ENCODE measurements around the gene KCND3.
"Not testable (repeated sequence)": the region's sequence is repeated elsewhere in the genome, so short reads cannot be mapped to it uniquely, and the experiment has no call there.

KCND3 gene

DNA sequence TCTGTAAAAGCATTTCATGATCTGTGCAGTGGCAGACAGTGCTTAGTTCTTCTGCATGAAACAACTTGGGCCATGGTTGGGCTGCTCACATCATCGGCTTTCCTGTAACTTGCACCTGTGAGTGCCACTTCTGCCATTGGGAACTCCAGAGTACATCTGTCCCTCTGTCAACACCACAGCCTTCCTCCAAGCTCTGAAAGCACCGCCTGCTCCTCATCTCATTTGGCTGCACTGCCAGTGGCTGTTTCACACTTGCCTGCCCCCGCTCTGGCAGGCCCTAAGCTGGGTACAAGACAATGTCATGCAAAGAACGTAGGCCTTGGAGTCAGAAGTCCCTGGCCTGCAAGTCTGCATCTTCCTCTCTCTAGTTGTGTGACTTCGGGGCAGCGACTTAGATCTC lies 187.4 kb downstream of the KCND3 start (continued):
- TF ChIP-seq, protein P1, sequence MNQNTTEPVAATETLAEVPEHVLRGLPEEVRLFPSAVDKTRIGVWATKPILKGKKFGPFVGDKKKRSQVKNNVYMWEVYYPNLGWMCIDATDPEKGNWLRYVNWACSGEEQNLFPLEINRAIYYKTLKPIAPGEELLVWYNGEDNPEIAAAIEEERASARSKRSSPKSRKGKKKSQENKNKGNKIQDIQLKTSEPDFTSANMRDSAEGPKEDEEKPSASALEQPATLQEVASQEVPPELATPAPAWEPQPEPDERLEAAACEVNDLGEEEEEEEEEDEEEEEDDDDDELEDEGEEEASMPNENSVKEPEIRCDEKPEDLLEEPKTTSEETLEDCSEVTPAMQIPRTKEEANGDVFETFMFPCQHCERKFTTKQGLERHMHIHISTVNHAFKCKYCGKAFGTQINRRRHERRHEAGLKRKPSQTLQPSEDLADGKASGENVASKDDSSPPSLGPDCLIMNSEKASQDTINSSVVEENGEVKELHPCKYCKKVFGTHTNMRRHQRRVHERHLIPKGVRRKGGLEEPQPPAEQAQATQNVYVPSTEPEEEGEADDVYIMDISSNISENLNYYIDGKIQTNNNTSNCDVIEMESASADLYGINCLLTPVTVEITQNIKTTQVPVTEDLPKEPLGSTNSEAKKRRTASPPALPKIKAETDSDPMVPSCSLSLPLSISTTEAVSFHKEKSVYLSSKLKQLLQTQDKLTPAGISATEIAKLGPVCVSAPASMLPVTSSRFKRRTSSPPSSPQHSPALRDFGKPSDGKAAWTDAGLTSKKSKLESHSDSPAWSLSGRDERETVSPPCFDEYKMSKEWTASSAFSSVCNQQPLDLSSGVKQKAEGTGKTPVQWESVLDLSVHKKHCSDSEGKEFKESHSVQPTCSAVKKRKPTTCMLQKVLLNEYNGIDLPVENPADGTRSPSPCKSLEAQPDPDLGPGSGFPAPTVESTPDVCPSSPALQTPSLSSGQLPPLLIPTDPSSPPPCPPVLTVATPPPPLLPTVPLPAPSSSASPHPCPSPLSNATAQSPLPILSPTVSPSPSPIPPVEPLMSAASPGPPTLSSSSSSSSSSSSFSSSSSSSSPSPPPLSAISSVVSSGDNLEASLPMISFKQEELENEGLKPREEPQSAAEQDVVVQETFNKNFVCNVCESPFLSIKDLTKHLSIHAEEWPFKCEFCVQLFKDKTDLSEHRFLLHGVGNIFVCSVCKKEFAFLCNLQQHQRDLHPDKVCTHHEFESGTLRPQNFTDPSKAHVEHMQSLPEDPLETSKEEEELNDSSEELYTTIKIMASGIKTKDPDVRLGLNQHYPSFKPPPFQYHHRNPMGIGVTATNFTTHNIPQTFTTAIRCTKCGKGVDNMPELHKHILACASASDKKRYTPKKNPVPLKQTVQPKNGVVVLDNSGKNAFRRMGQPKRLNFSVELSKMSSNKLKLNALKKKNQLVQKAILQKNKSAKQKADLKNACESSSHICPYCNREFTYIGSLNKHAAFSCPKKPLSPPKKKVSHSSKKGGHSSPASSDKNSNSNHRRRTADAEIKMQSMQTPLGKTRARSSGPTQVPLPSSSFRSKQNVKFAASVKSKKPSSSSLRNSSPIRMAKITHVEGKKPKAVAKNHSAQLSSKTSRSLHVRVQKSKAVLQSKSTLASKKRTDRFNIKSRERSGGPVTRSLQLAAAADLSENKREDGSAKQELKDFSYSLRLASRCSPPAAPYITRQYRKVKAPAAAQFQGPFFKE (tag by site-specific recombination; IDR thresholded peaks at IDR 0.05; ENCODE audit: borderline replicate concordance): no peak
- TF ChIP-seq, protein P2, sequence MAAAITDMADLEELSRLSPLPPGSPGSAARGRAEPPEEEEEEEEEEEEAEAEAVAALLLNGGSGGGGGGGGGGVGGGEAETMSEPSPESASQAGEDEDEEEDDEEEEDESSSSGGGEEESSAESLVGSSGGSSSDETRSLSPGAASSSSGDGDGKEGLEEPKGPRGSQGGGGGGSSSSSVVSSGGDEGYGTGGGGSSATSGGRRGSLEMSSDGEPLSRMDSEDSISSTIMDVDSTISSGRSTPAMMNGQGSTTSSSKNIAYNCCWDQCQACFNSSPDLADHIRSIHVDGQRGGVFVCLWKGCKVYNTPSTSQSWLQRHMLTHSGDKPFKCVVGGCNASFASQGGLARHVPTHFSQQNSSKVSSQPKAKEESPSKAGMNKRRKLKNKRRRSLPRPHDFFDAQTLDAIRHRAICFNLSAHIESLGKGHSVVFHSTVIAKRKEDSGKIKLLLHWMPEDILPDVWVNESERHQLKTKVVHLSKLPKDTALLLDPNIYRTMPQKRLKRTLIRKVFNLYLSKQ (tag by site-specific recombination; IDR thresholded peaks at IDR 0.05; ENCODE audit: borderline replicate concordance): no peak
- TF ChIP-seq ZNF521 (tag by site-specific recombination; IDR thresholded peaks at IDR 0.05): no peak

DNA sequence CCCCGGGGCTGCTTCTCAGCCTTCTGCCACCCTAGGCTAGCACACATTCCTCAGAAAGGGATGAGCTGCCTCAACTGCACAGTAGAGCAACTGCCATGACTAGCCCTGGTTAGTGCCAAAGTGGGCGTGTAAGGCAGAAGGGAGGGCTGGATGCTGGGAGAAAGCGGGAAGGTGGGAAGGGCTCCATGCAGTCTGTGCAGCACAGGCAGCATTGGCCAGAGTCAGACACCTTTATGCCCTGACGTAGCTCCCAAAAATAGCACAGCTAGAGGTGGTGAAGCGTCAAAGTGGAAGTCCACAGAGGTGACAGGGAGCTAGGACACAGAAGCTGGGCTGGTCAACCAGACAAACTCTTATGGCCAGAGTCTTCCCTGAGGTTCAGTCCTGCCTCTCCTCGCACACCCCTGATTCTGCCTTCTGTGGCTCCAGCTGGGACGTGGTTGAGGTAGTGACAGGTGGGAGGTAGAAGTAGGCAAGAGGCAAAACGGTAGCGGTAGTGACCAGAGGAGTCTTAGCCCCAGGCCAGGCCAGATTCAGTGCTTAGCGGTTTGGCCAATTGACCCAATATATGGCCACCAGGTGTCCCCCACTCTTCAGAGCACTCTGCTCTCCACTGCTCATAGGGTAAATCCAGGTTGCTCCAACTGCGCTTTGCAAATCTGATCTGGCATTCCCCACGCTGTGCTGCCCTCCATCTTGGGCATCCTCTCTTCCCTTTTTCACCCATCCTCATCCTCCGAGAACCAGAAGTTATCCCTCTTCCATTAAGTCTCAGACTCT lies 188.2 kb downstream of the KCND3 start:
- POLR2A ChIA-PET: no interaction called here
- Histone ChIP-seq H3K4me1 (ENCODE audit: control insufficient read depth, insufficient read depth, low read length) (no peaks in the 10 kb centered on the region), H3K36me3 (ENCODE audit: control insufficient read depth in 2 of 2, insufficient read depth in 1 of 2, low read length in 2 of 2) (no peaks in the 10 kb centered on the region), H3K4me3 (ENCODE audit: low read depth, low read length) (no peak overlapping the region), H3K9me3 (ENCODE audit: control insufficient read depth, insufficient read depth, low read depth, low read length) (no peaks in the 10 kb centered on the region), H3K27ac (ENCODE audit: extremely low read depth, low read depth, low read length) (no peak overlapping the region)
- TF ChIP-seq ZNF175 (tag by site-specific recombination; IDR thresholded peaks at IDR 0.05): no peak
- TF ChIP-seq ZNF416 (tag by site-specific recombination; IDR thresholded peaks at IDR 0.05): no peak
- TF ChIP-seq, protein P3, sequence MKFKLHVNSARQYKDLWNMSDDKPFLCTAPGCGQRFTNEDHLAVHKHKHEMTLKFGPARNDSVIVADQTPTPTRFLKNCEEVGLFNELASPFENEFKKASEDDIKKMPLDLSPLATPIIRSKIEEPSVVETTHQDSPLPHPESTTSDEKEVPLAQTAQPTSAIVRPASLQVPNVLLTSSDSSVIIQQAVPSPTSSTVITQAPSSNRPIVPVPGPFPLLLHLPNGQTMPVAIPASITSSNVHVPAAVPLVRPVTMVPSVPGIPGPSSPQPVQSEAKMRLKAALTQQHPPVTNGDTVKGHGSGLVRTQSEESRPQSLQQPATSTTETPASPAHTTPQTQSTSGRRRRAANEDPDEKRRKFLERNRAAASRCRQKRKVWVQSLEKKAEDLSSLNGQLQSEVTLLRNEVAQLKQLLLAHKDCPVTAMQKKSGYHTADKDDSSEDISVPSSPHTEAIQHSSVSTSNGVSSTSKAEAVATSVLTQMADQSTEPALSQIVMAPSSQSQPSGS (tag by site-specific recombination; IDR thresholded peaks at IDR 0.05; ENCODE audit: low read depth): no peak
- CTCF ChIA-PET: interaction anchor here (0.8 kb wide), 1 partner anchor 11 kb away, joined by 3 read pairs; no protein-coding TSS in a partner anchor

DNA sequence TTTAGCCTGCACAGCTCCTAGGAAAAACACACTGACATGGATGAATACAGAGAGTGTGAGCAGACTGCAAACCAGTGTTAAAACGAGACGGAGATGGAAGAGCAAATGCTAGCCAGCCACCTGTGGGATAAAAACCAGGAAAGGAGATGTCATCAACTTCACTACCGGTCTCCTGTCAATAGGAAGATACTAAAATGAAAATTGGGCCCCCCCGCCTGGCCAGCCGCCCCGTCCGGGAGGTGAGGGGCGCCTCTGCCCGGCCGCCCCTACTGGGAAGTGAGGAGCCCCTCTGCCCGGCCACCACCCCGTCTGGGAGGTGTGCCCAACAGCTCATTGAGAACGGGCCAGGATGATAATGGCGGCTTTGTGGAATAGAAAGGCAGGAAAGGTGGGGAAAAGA lies 189.7 kb downstream of the KCND3 start:
- H3K27ac ChIP-seq (ENCODE audit: extremely low read depth, low read depth, low read length); H3K36me3 ChIP-seq (ENCODE audit: control insufficient read depth in 2 of 2, insufficient read depth in 1 of 2, low read length in 2 of 2); H3K9me3 ChIP-seq (ENCODE audit: control insufficient read depth, insufficient read depth, low read depth, low read length); H3K4me1 ChIP-seq (ENCODE audit: control insufficient read depth, insufficient read depth, low read length); CTCF ChIA-PET; POLR2A ChIA-PET; H3K4me3 ChIP-seq (ENCODE audit: low read depth, low read length): not testable (repeated sequence)

DNA sequence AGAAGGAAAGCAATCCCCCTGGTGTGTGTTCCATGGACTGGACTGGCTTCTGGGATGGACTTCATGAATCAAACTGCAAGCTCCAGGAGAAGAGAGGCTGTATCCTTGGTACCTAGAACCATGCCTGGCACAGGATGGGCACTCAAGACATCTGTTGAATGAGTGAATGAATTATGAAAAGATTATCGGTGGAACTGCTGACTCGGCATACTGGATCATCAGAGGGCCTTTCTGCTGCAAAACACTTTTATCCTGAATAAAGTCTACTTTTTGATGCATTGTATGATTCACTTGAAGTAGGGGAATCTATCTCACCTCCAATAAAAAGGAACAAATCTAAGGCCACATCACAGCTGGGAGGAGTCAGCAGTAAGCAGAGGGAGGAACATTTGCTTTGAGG lies 190.9 kb downstream of the KCND3 start:
- Histone ChIP-seq H3K27ac (ENCODE audit: extremely low read depth, low read depth, low read length) (no peak overlapping the region), H3K9me3 (ENCODE audit: control insufficient read depth, insufficient read depth, low read depth, low read length) (no peaks in the 10 kb centered on the region), H3K4me1 (ENCODE audit: control insufficient read depth, insufficient read depth, low read length) (no peaks in the 10 kb centered on the region), H3K36me3 (ENCODE audit: control insufficient read depth in 2 of 2, insufficient read depth in 1 of 2, low read length in 2 of 2) (no peaks in the 10 kb centered on the region), H3K4me3 (ENCODE audit: low read depth, low read length) (no peak overlapping the region)
- POLR2A ChIA-PET: no interaction called here
- CTCF ChIA-PET: interaction anchor here (0.6 kb wide), 1 partner anchor 348 kb away, joined by 4 read pairs; no protein-coding TSS in a partner anchor
- TF ChIP-seq SP2 (tag by site-specific recombination; IDR thresholded peaks at IDR 0.05) (no peak), ZNF175 (tag by site-specific recombination; IDR thresholded peaks at IDR 0.05) (no peak), ZNF426 (tag by site-specific recombination; IDR thresholded peaks at IDR 0.05) (no peak), ZNF335 (tag by site-specific recombination; conservative IDR thresholded peaks at IDR 0.05) (no peak), GLI4 (tag by site-specific recombination; IDR thresholded peaks at IDR 0.05) (no peak), ZNF423 (tag by site-specific recombination; IDR thresholded peaks at IDR 0.05) (no peak), ZNF16 (tag by site-specific recombination; IDR thresholded peaks at IDR 0.05; ENCODE audit: low read depth) (no peak), ZNF433 (tag by site-specific recombination; IDR thresholded peaks at IDR 0.05; ENCODE audit: low read depth) (no peak), GLIS2 (tag by site-specific recombination; IDR thresholded peaks at IDR 0.05) (no peak)
- TF ChIP-seq, protein P4, sequence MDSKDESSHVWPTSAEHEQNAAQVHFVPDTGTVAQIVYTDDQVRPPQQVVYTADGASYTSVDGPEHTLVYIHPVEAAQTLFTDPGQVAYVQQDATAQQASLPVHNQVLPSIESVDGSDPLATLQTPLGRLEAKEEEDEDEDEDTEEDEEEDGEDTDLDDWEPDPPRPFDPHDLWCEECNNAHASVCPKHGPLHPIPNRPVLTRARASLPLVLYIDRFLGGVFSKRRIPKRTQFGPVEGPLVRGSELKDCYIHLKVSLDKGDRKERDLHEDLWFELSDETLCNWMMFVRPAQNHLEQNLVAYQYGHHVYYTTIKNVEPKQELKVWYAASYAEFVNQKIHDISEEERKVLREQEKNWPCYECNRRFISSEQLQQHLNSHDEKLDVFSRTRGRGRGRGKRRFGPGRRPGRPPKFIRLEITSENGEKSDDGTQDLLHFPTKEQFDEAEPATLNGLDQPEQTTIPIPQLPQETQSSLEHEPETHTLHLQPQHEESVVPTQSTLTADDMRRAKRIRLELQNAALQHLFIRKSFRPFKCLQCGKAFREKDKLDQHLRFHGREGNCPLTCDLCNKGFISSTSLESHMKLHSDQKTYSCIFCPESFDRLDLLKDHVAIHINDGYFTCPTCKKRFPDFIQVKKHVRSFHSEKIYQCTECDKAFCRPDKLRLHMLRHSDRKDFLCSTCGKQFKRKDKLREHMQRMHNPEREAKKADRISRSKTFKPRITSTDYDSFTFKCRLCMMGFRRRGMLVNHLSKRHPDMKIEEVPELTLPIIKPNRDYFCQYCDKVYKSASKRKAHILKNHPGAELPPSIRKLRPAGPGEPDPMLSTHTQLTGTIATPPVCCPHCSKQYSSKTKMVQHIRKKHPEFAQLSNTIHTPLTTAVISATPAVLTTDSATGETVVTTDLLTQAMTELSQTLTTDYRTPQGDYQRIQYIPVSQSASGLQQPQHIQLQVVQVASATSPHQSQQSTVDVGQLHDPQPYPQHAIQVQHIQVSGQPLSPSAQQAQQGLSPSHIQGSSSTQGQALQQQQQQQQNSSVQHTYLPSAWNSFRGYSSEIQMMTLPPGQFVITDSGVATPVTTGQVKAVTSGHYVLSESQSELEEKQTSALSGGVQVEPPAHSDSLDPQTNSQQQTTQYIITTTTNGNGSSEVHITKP (tag by site-specific recombination; IDR thresholded peaks at IDR 0.05): no peak
